ENCODE data around the gene PPFIA4. TPM values are rescaled to one million over a fixed set of nuclear protein-coding genes. Genes with fewer than 3 reads are reported as not detected.

Gene PPFIA4
- total and polyA plus RNA-seq, 9 of the 15 experiments (the other 6 are each of a cell fraction or from before 2014, with no cell fraction given): 0.07 to 12.0 (median 0.70) TPM

GRCh38 chr1:203011582-203011981 lies 14.7 kb upstream of the PPFIA4 start:
- DNase-seq (ENCODE audit: extremely low read depth in 1 of 4, low spot score in 3 of 4) (no peak), FAIRE-seq (no peak), ATAC-seq (no peak)
- Histone ChIP-seq H3K27me3 (ENCODE audit: control insufficient read depth in 2 of 2, insufficient read depth in 2 of 2, low read length in 2 of 2) (no peaks in the 10 kb centered on the region), H3K4me2 (ENCODE audit: insufficient read depth, low read length) (no peak overlapping the region), H4K20me1 (replicated peaks; ENCODE audit: control insufficient read depth, insufficient read depth, low read length) (no peaks in the 10 kb centered on the region), H2AFZ (ENCODE audit: low read depth, low read length) (no peak overlapping the region), H3K9ac (ENCODE audit: insufficient read depth in 1 of 2, low read depth in 2 of 2, low read length in 2 of 2) (no peak overlapping the region), H3K79me2 (ENCODE audit: control insufficient read depth, insufficient read depth, low read length) (peaks cover 68% of the 10 kb centered on the region), H3K9me1 (ENCODE audit: control insufficient read depth, insufficient read depth, low read length) (no peaks in the 10 kb centered on the region), H3K9me3 (replicated peaks; ENCODE audit: control insufficient read depth, insufficient read depth, low read depth, low read length) (no peaks in the 10 kb centered on the region), H3K27ac (ENCODE audit: extremely low read depth, low read depth, low read length) (no peak overlapping the region), H3K4me3 (no peak overlapping the region), H3K4me1 (replicated peaks in 1 of 2; ENCODE audit: control insufficient read depth in 2 of 2, insufficient read depth in 2 of 2, low read length in 2 of 2) (peaks cover 0 to 4% of the 10 kb centered on the region in 2 experiments; a peak in 2 of 5 replicates), H3K36me3 (ENCODE audit: control insufficient read depth, insufficient read depth, low read length) (peaks cover 80% of the 10 kb centered on the region)
- TF ChIP-seq U2AF2 (optimal IDR thresholded peaks at IDR 0.05; ENCODE audit: low read depth, low read length): no peak
- no peak for TF ChIP-seq ZNF398 (CRISPR knock-in tag; IDR thresholded peaks at IDR 0.05)
- TF ChIP-seq ZBTB2 (IDR thresholded peaks at IDR 0.05): no peak
- TF ChIP-seq E2F8 (IDR thresholded peaks at IDR 0.05; ENCODE audit: low read depth, partially characterized antibody): no peak
- TF ChIP-seq MEIS2 (IDR thresholded peaks at IDR 0.05; ENCODE audit: partially characterized antibody): peak; percentile 76
- 0 out of 2 replicates have a peak, but pooled peaks have one; percentile 39 for TF ChIP-seq ZNF512 (tag; IDR thresholded peaks at IDR 0.05)
- no peak for TF ChIP-seq ZNF830 (CRISPR knock-in tag; IDR thresholded peaks at IDR 0.05)
- peak; percentile 80 for TF ChIP-seq PKNOX1 (IDR thresholded peaks at IDR 0.05)
- no peak for TF ChIP-seq PBX2 (CRISPR knock-in tag; IDR thresholded peaks at IDR 0.05; ENCODE audit: low read depth)
- peak; percentile 86 for TF ChIP-seq PBX2 (tag; conservative IDR thresholded peaks at IDR 0.05; ENCODE audit: low read depth)
- WGBS (ENCODE audit: insufficient coverage, low coverage, missing lambda C conversion rate): 94% methylated on average over 5 of the region's 5 CpGs
- in situ Hi-C loops (cut with MboI): no loop called here
- intact Hi-C loops (cut with micrococcal nuclease): no loop called here
- ChIA-PET POLR2A (interaction anchor here (0.7 to 2.3 kb wide), 5 partner anchors 10 to 174 kb away, joined by 3 to 14 read pairs (median 3); partner anchors contain the start of gene PPFIA4), CTCF (ENCODE audit: low intra/inter-chr PET ratio) (no interaction called here)
- no TSS peak for BruUV-seq (replicated peaks)
